ENCODE measurements around the gene EFHC1. TPM values are rescaled to one million over a fixed set of nuclear protein-coding genes. Genes with fewer than 3 reads are reported as not detected.

The EFHC1 gene
- total and polyA plus RNA-seq, 2 donors (not counting 1 experiment from before 2014, with no cell fraction given): 19.4 to 34.8 TPM

DNA sequence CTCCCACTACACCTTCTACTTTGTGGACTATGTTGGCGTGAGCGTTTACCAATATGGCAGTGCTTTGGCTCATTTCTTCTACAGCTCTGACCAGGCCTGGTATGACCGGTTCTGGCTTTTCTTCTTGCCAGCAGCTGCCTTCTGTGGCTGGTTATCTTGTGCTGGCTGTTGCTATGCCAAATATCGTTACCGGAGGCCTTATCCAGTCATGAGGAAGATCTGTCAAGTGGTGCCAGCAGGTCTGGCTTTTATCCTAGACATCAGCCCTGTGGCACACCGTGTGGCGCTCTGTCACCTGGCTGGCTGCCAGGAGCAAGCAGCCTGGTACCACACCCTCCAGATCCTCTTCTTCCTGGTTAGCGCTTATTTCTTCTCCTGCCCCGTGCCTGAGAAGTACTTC is 16.5 kb upstream of the EFHC1 start:
- POLR2A ChIA-PET: no interaction called here
- H3K9me3 Mint-ChIP-seq (ENCODE audit: insufficient read depth): no peaks in the 10 kb centered on the region
- Histone ChIP-seq H3K36me3 (replicated peaks in 1 of 2; ENCODE audit: control extremely low read depth in 1 of 2, control insufficient read depth in 1 of 2, extremely low read depth in 1 of 2, insufficient read depth in 2 of 2, low read length in 1 of 2) (peaks cover 0 to 14% of the 10 kb centered on the region in 2 experiments), H3K9ac (ENCODE audit: low read length) (no peak overlapping the region), H3K4me3 (ENCODE audit: control extremely low read depth in 1 of 5, extremely low read depth in 1 of 5, insufficient read depth in 1 of 5, low read depth in 2 of 5, low read length in 4 of 5) (no peak overlapping the region), H3K27ac (ENCODE audit: low read length in 2 of 2) (no peak overlapping the region), H3K4me2 (replicated peaks; ENCODE audit: low read depth, low read length, poor library complexity, severe bottlenecking) (no peak overlapping the region), H3K79me2 (ENCODE audit: control insufficient read depth, insufficient read depth, low read length) (no peaks in the 10 kb centered on the region), H4K20me1 (ENCODE audit: control insufficient read depth, insufficient read depth, low read length, poor library complexity, severe bottlenecking) (no peaks in the 10 kb centered on the region), H3K9me3 (ENCODE audit: control extremely low read depth in 1 of 3, control insufficient read depth in 2 of 3, insufficient read depth in 1 of 3, low read length in 2 of 3) (no peaks in the 10 kb centered on the region), H3K27me3 (replicated peaks in 1 of 4; ENCODE audit: control extremely low read depth in 1 of 4, control insufficient read depth in 3 of 4, insufficient read depth in 4 of 4, low read length in 3 of 4) (no peaks in the 10 kb centered on the region), H2AFZ (ENCODE audit: insufficient read depth, low read depth, low read length, poor library complexity, severe bottlenecking) (no peak overlapping the region), H3K4me1 (ENCODE audit: control insufficient read depth in 2 of 2, insufficient read depth in 2 of 2, low read length in 2 of 2) (peaks cover 0 to 4% of the 10 kb centered on the region in 2 donors)
- WGBS (ENCODE audit: insufficient coverage): 97% methylated on average over 9 of the region's 9 CpGs
- ATAC-seq (ENCODE audit: low read depth) (no peak), DNase-seq (no peak)
- TF ChIP-seq, protein P1, sequence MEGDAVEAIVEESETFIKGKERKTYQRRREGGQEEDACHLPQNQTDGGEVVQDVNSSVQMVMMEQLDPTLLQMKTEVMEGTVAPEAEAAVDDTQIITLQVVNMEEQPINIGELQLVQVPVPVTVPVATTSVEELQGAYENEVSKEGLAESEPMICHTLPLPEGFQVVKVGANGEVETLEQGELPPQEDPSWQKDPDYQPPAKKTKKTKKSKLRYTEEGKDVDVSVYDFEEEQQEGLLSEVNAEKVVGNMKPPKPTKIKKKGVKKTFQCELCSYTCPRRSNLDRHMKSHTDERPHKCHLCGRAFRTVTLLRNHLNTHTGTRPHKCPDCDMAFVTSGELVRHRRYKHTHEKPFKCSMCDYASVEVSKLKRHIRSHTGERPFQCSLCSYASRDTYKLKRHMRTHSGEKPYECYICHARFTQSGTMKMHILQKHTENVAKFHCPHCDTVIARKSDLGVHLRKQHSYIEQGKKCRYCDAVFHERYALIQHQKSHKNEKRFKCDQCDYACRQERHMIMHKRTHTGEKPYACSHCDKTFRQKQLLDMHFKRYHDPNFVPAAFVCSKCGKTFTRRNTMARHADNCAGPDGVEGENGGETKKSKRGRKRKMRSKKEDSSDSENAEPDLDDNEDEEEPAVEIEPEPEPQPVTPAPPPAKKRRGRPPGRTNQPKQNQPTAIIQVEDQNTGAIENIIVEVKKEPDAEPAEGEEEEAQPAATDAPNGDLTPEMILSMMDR (IDR thresholded peaks at IDR 0.05): no peak
- no peak for TF ChIP-seq EZH2 (IDR thresholded peaks at IDR 0.05; ENCODE audit: borderline replicate concordance, insufficient read depth, low read depth, low read length, poor library complexity, severe bottlenecking)
- no peak overlapping the region for H3K4me3 Mint-ChIP-seq
- H3K27me3 Mint-ChIP-seq: no peaks in the 10 kb centered on the region
- peaks cover 9% of the 10 kb centered on the region for H3K4me1 Mint-ChIP-seq
- intact Hi-C loops (cut with micrococcal nuclease): no loop called here
- H3K27ac Mint-ChIP-seq: no peak overlapping the region
- CTCF ChIA-PET: interaction anchor here (1.3 to 9.2 kb wide), 2 partner anchors 118 to 248 kb away, joined by 4 to 174 read pairs; partner anchors contain the start of gene MCM3

GRCh38 chr6:52405243-52405642 is 14.9 kb upstream of the EFHC1 start:
- Histone ChIP-seq H3K9me3 (ENCODE audit: control extremely low read depth in 1 of 3, control insufficient read depth in 2 of 3, insufficient read depth in 1 of 3, low read length in 2 of 3) (no peaks in the 10 kb centered on the region), H3K36me3 (replicated peaks in 1 of 2; ENCODE audit: control extremely low read depth in 1 of 2, control insufficient read depth in 1 of 2, extremely low read depth in 1 of 2, insufficient read depth in 2 of 2, low read length in 1 of 2) (peaks cover 0 to 14% of the 10 kb centered on the region in 2 experiments), H3K4me2 (replicated peaks; ENCODE audit: low read depth, low read length, poor library complexity, severe bottlenecking) (no peak overlapping the region), H2AFZ (ENCODE audit: insufficient read depth, low read depth, low read length, poor library complexity, severe bottlenecking) (no peak overlapping the region), H3K4me3 (ENCODE audit: control extremely low read depth in 1 of 5, extremely low read depth in 1 of 5, insufficient read depth in 1 of 5, low read depth in 2 of 5, low read length in 4 of 5) (no peak overlapping the region), H3K9ac (ENCODE audit: low read length) (no peak overlapping the region), H3K79me2 (ENCODE audit: control insufficient read depth, insufficient read depth, low read length) (no peaks in the 10 kb centered on the region), H3K27ac (ENCODE audit: low read length in 2 of 2) (no peak overlapping the region), H3K27me3 (replicated peaks in 1 of 4; ENCODE audit: control extremely low read depth in 1 of 4, control insufficient read depth in 3 of 4, insufficient read depth in 4 of 4, low read length in 3 of 4) (no peaks in the 10 kb centered on the region), H4K20me1 (ENCODE audit: control insufficient read depth, insufficient read depth, low read length, poor library complexity, severe bottlenecking) (no peaks in the 10 kb centered on the region), H3K4me1 (ENCODE audit: control insufficient read depth in 2 of 2, insufficient read depth in 2 of 2, low read length in 2 of 2) (no peaks in the 10 kb centered on the region)
- Mint-ChIP-seq H3K27me3 (no peaks in the 10 kb centered on the region), H3K27ac (no peak overlapping the region), H3K4me1 (no peaks in the 10 kb centered on the region), H3K9me3 (ENCODE audit: insufficient read depth) (no peaks in the 10 kb centered on the region), H3K4me3 (no peak overlapping the region)
- no CpG with 5 or more reads among the region's 1 CpG for WGBS (ENCODE audit: insufficient coverage)
- intact Hi-C loops (cut with micrococcal nuclease): no loop called here
- TF ChIP-seq EZH2 (IDR thresholded peaks at IDR 0.05; ENCODE audit: borderline replicate concordance, insufficient read depth, low read depth, low read length, poor library complexity, severe bottlenecking): no peak
- no peak for ATAC-seq (ENCODE audit: low read depth)
- DNase-seq: no peak
- CTCF ChIA-PET: interaction anchor here (0.8 to 1.4 kb wide), 4 partner anchors 14 to 257 kb away, joined by 3 to 6 read pairs (median 4); partner anchors contain the start of gene EFHC1
- POLR2A ChIA-PET: no interaction called here

Data from B cell (primary cell).